A549 (cell line): ENCODE data around the gene FBXL7.

Experiments used
- CEBPB ChIP-seq, 2 experiments: fragments of >200 bp in 1 of 2; sonication (Bioruptor Twin) in 1 of 2; formaldehyde crosslinking in 1 of 2; IDR thresholded peaks; 2 replicates each; pipeline ENCODE4 v1.6.1; 2012 to 2016
- CTCF ChIP-seq: fragments of >200 bp; sonication (Bioruptor Twin); formaldehyde crosslinking; IDR thresholded peaks from 3 replicates; pipeline ENCODE4 v1.5.1; 2016
- HDAC2 ChIP-seq: fragments of 200-600 bp; sonication (generic); IDR thresholded peaks from 2 replicates; pipeline ENCODE4 v1.6.1; 2016
- KDM1A ChIP-seq: fragments of 200-600 bp; sonication (generic); IDR thresholded peaks from 2 replicates; pipeline ENCODE4 v1.6.1; 2016; ENCODE audit warnings: low read depth, mild to moderate bottlenecking
- MAX ChIP-seq: IDR thresholded peaks from 2 replicates; pipeline ENCODE4 v1.6.1; 2012
- POLR2A ChIP-seq: IDR thresholded peaks from 2 replicates; pipeline ENCODE4 v1.6.1; 2012; ENCODE audit warnings: mild to moderate bottlenecking, low read length
- REST ChIP-seq: fragments of 200-600 bp; sonication (generic); IDR thresholded peaks from 2 replicates; pipeline ENCODE4 v1.6.1; 2016; ENCODE audit warnings: antibody characterized with exemption, mild to moderate bottlenecking, moderate library complexity
- USF2 ChIP-seq: fragments of 450-650 bp; IDR thresholded peaks from 2 replicates; pipeline ENCODE4 v1.6.1; 2014; ENCODE audit warnings: antibody characterized with exemption
- ZFP36 ChIP-seq: fragments of 450-650 bp; IDR thresholded peaks from 2 replicates; pipeline ENCODE4 v1.6.1; 2014; ENCODE audit warnings: borderline replicate concordance; ENCODE audit not compliant: partially characterized antibody
- ZNF302 ChIP-seq: fragments of 250-450 bp; sonication (Bioruptor Pico); IDR thresholded peaks from 2 replicates; pipeline ENCODE4 v1.9.0; 2021; ENCODE audit warnings: inconsistent platforms, mild to moderate bottlenecking, moderate library complexity

GRCh38 chr5:15585841-15586591 is 86.0 kb downstream of the FBXL7 start:
- no peak for TF ChIP-seq KDM1A
- TF ChIP-seq CTCF, result no peak
- TF ChIP-seq MAX, result no peak
- TF ChIP-seq POLR2A, result no peak
- TF ChIP-seq ZNF302, result no peak
- TF ChIP-seq CEBPB (IDR thresholded peaks at IDR 0.05), result no peak
- no peak for TF ChIP-seq REST
- TF ChIP-seq ZFP36, result no peak
- TF ChIP-seq HDAC2, result no peak
- TF ChIP-seq USF2, result no peak
